Omental fat pad (tissue), 4 donors: ENCODE measurements around the gene TPRG1L. TPM values are rescaled to one million over a fixed set of nuclear protein-coding genes. Genes with fewer than 3 reads are reported as not detected.

Experiments
- ATAC-seq: fragments of 150-250 bp; one replicate; pipeline ENCODE4 v1.9.1; 2016; ENCODE audit warnings: mild to moderate bottlenecking, moderate library complexity; ENCODE audit not compliant: low FRiP score
- DNase-seq: peaks from one replicate; pipeline ENCODE4 v3.0.0-alpha.2; 2019; ENCODE audit warnings: low spot score
- total RNA-seq, 4 donors: library from RNA; depleted of rRNA; stranded (reverse); fragments of >200 nt; gene quantifications; one replicate each; pipeline ENCODE4 v1.1.0, GENCODE V29; 2016
- TF ChIP-seq, protein P1 (sequence below), 3 donors: fragments of 450-650 bp; IDR thresholded peaks; one replicate each; pipeline ENCODE4 v1.5.1; 2016 to 2017; ENCODE audit warnings: antibody characterized with exemption in 3 of 3, mild to moderate bottlenecking in 3 of 3, moderate library complexity in 2 of 3

The TPRG1L gene
- total RNA-seq, 4 donors from 2014 or later = 24.9 to 53.0 (median 37.4) TPM

DNA sequence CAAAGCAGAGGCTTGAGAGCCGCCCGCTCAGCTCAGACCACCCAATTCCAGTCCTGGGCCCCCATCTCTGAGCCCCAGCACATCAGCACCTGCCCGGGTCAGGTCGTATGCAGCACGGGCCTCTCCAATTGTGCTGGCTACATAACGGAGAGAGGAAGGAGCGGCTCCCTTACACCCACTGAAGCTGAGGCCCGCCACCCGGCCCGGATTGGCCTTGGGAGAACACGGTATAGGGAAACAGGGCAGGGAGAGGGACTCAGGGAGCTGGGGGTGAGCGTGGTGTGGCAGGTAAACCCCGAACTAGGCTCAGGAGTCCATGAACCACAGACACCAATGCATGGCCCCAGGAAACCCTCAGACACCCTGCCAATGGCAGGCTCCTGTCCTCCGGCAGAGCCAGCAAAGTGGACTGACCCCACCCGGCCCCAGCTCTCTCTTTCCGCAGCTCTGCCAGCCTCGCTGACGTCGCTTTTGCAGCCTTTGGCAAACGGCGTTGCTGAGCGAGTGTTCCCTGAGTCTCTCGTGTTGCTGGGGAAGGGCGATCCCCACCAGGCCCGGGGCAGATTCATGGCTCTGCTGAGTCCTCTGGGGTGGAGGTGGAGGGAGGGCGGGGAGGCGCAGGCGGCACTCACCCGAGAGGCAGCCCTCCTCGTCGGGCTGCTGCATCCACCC, 30.0 kb upstream of the TPRG1L start:
- TF ChIP-seq, protein P1, sequence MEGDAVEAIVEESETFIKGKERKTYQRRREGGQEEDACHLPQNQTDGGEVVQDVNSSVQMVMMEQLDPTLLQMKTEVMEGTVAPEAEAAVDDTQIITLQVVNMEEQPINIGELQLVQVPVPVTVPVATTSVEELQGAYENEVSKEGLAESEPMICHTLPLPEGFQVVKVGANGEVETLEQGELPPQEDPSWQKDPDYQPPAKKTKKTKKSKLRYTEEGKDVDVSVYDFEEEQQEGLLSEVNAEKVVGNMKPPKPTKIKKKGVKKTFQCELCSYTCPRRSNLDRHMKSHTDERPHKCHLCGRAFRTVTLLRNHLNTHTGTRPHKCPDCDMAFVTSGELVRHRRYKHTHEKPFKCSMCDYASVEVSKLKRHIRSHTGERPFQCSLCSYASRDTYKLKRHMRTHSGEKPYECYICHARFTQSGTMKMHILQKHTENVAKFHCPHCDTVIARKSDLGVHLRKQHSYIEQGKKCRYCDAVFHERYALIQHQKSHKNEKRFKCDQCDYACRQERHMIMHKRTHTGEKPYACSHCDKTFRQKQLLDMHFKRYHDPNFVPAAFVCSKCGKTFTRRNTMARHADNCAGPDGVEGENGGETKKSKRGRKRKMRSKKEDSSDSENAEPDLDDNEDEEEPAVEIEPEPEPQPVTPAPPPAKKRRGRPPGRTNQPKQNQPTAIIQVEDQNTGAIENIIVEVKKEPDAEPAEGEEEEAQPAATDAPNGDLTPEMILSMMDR (IDR thresholded peaks at IDR 0.05) = no peak
- no peak for DNase-seq
- ATAC-seq = no peak

DNA sequence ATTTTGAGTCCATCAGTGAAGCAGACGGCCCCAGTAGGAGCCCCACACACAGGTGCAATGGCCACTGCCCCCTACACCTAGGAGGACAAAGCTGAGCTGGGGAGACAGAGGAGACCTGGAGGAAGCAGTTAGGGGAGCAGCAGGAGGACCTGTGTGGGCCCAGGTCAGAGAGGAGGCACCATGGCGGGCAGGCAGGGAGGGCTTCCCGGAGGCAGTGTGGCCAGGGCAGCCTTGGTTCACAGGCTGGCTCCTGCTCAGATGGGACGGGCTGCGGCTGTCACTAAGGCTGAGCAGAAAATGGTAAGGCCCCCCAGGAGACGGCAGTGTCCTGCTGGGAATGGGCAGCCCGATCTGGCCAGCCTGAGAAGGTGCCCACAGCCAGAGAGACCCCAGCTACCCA, 28.9 kb upstream of the TPRG1L start:
- ATAC-seq (no peak), DNase-seq (no peak)
- TF ChIP-seq, protein P1 (IDR thresholded peaks at IDR 0.05) = no peak

DNA sequence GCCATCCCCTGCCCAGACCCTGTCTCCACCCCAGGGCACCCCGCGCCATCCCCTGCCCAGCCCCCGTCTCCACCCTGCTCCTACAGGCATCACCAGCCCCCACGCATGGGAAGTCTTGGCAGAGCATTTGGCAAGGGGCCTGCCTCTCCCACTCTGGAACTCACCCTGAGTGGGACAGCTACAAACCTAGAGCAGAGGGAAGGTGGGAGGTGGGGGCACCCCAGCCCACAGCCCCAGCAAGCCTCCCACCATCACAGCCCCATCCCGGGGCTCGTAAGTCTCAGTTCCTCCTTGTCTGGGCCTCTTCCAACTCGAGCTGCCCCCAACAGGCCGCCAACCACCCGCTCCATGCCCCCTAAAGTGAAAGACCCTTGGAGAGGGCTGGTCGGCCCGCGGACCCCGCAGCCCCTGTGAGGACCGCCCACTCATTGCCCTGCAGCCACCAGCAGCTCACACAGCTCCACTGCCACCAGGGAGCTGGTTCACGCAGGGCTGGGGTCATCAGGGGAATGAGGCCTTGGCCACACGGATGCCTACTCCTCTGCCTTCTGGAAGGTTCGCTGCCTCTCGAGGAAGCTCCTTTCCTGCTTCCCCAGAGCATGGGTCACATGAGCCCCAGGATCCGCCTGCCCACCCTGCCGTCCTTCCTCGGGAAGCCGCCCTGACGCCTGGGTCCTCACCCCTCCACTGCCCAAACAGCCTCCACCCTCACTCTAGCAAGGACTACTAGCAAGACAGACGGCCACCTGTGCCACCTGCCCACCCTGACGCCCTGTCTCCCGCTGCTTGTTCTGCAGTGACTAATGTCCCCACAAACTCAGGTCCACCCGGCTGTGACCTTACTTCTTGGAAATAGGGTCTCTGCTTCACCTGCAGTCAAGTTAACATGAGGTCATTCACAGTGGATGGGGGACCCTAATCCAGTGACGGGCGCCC, 27.9 kb upstream of the TPRG1L start:
- DNase-seq = no peak
- TF ChIP-seq, protein P1 (IDR thresholded peaks at IDR 0.05) = no peak
- no peak for ATAC-seq

DNA sequence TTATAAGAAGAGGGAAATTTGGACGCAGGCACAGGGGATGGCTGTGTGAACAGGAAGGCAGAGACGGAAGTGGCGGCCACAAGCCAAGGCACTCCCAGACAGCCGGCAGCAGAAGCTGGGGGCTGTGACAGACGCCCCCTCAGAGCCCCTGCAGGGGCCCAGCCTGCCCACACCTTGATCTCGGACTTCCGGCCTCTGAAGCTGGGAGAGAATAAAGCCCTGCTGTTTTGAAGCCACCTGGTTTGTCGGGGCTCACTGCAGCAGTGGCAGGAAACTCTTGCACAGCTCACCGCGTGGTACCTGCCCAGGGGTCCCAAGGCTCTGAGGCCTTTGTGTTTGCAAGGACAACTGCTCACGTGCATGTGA, 27.2 kb upstream of the TPRG1L start:
- ATAC-seq = no peak
- TF ChIP-seq, protein P1 (IDR thresholded peaks at IDR 0.05) = no peak
- no peak for DNase-seq

DNA sequence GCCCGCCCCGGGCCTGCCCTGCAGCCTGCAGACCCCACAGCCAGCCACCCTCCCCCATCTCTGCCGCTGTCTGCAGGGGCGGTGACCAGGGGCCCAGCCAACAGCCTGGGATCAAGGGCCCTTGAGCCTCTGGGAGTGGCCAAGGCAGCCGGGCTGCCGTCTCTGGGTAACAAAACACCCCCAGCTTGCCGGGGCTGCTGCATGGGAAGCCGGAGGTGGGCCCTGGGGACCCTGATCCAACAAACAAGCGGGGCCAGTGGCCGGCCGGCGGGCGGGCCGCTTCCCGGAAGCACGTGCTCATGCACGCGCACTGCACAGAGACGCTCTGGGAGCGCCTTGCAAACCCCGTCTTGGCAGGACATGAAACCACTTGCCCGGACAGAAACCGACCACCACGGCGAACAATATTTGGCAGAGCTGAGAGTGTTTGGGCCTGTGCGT, 26.7 kb upstream of the TPRG1L start:
- DNase-seq (no peak), ATAC-seq (no peak)
- TF ChIP-seq, protein P1 (IDR thresholded peaks at IDR 0.05) = no peak

DNA sequence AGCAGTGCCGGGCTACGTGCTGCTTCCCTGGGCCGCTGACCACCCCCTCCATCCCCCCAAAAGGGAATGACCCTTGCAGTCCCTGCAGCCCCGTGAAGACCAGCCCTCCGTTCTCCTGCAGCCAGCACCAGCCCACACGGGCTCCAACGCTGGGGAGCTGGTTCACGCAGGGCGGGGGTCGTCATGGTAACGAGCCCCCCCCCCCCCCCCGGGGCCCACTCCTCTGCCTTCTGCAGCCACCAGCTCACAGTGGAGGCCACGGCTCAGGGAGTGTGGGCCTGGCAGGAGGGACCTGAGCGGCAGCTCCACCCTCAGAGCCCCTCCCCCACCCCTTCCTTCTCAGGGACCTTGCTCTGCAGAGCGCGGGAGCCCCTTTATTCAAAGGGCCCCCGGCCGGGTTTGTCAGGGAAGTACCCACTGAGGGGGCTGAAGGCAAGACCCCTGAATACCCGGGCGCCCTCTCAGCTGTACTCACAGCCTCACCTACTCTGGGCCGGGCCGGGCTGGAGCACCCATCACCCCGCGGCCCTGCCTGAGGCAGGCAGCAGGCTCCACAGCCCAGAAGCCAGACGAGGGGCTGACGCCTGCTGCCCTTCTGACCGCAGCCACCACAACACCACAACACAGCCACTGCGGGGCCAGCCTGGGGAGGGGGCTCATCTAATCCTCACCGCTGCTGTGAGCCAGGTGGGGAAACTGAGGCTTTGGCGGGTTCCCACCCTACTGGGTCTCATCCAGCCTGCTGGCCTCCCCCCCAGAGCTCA, 26.1 kb upstream of the TPRG1L start:
- no peak for ATAC-seq
- TF ChIP-seq, protein P1 (IDR thresholded peaks at IDR 0.05) = no peak
- no peak for DNase-seq
